Calu3 (cell line): ENCODE measurements around the gene PHLDB3. TPM values are rescaled to one million over a fixed set of nuclear protein-coding genes. Genes with fewer than 3 reads are reported as not detected.

Source experiments
- BruUV-seq: library from RNA; stranded (reverse); fragments of 400-500 nt; replicated peaks from 2 replicates; lab custom pipeline; 2021; lab: Mats Ljungman, UMichigan
- CTCF ChIA-PET: fragments of 300-600 bp; sonication (Branson Sonifier 250); formaldehyde crosslinking; loops from one replicate; lab custom pipeline; 2022; ENCODE audit warnings: antibody characterized with exemption; lab: Charles Lee
- DNase-seq: peaks from one replicate; pipeline ENCODE4 v3.0.0; 2022
- H3K27ac Mint-ChIP-seq: one replicate; pipeline ENCODE4 v1.8.0; 2022; ENCODE audit warnings: mixed read lengths; ENCODE audit not compliant: unreplicated experiment
- H3K27me3 Mint-ChIP-seq: one replicate; pipeline ENCODE4 v1.8.0; 2022; ENCODE audit warnings: mixed read lengths; ENCODE audit not compliant: unreplicated experiment
- H3K36me3 Mint-ChIP-seq: one replicate; pipeline ENCODE4 v1.8.0; 2022; ENCODE audit warnings: mild to moderate bottlenecking, moderate library complexity, mixed read lengths; ENCODE audit not compliant: insufficient read depth, unreplicated experiment
- H3K4me1 Mint-ChIP-seq: one replicate; pipeline ENCODE4 v1.8.0; 2022; ENCODE audit warnings: mild to moderate bottlenecking, low read depth, mixed read lengths; ENCODE audit not compliant: unreplicated experiment
- H3K4me3 Mint-ChIP-seq: one replicate; pipeline ENCODE4 v1.8.0; 2022; ENCODE audit warnings: mild to moderate bottlenecking, low read depth, moderate library complexity, mixed read lengths; ENCODE audit not compliant: unreplicated experiment
- H3K9me3 Mint-ChIP-seq: one replicate; pipeline ENCODE4 v1.8.0; 2022; ENCODE audit warnings: low read depth, mixed read lengths; ENCODE audit not compliant: unreplicated experiment
- intact Hi-C: fragments of 100-400 bp; cut with micrococcal nuclease; formaldehyde crosslinking; loops from one replicate; pipeline ENCODE4 v1.10.0; 2022; ENCODE audit not compliant: unreplicated experiment
- total RNA-seq: library from RNA; stranded (reverse); gene quantifications from 2 replicates; pipeline ENCODE4 v1.2.3, GENCODE V29; 2022
- TF ChIP-seq, protein P1 (sequence below): fragments of 200-600 bp; IDR thresholded peaks from one replicate; pipeline ENCODE4 v1.8.0; 2022; ENCODE audit warnings: antibody characterized with exemption; ENCODE audit not compliant: unreplicated experiment

PHLDB3 gene
- total RNA-seq, 1 experiment from 2014 or later, result 24.7 TPM

DNA sequence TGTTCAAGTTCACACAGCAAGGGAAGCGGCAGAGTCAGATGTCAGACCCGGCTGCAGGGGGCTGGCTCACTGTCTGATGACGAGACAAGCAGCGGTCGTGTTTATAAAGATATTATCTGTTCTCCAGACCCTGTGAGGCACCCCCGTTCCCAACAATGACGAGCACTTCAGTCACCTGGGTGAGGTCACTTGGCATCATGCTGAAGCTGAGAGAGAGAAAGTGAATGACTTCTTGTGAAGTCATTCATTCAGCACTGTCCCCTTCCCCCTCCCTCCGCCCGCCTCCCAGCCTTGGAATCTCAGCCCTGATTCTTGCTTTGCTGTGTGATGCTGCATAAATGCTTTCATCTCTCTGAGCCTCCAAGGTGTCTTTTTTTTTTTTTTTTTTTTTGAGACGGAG, 34.3 kb downstream of the PHLDB3 start:
- CTCF ChIA-PET, result interaction anchor here (0.6 kb wide), 1 partner anchor 10 kb away, joined by 5 read pairs; no protein-coding TSS in a partner anchor
- no peaks in the 10 kb centered on the region for H3K27me3 Mint-ChIP-seq
- TF ChIP-seq, protein P1, sequence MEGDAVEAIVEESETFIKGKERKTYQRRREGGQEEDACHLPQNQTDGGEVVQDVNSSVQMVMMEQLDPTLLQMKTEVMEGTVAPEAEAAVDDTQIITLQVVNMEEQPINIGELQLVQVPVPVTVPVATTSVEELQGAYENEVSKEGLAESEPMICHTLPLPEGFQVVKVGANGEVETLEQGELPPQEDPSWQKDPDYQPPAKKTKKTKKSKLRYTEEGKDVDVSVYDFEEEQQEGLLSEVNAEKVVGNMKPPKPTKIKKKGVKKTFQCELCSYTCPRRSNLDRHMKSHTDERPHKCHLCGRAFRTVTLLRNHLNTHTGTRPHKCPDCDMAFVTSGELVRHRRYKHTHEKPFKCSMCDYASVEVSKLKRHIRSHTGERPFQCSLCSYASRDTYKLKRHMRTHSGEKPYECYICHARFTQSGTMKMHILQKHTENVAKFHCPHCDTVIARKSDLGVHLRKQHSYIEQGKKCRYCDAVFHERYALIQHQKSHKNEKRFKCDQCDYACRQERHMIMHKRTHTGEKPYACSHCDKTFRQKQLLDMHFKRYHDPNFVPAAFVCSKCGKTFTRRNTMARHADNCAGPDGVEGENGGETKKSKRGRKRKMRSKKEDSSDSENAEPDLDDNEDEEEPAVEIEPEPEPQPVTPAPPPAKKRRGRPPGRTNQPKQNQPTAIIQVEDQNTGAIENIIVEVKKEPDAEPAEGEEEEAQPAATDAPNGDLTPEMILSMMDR, result no peak
- DNase-seq, result no peak
- peaks cover 33% of the 10 kb centered on the region for H3K36me3 Mint-ChIP-seq
- H3K4me3 Mint-ChIP-seq, result no peak overlapping the region
- H3K4me1 Mint-ChIP-seq, result peaks cover 49% of the 10 kb centered on the region
- no peak overlapping the region for H3K27ac Mint-ChIP-seq
- BruUV-seq, result no TSS peak
- H3K9me3 Mint-ChIP-seq, result no peaks in the 10 kb centered on the region
- intact Hi-C loops, result no loop called here

DNA sequence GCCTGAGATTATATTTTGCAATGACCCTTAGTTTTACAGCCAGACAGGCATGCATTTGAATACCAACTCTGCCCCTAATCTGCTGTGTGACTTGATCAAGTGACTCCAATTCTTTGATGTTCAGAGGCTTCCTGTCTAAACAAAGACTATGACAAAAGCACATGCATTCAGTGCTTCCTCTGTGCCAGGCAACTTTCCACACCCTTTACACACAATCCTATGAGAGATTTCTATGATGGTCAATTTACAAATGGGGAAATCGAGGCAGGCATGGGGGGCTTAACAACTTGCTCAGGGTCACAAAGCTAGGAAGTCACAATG, 35.4 kb downstream of the PHLDB3 start:
- Mint-ChIP-seq H3K27ac (no peak overlapping the region), H3K9me3 (no peaks in the 10 kb centered on the region), H3K27me3 (no peaks in the 10 kb centered on the region), H3K4me3 (no peak overlapping the region), H3K4me1 (peaks cover 50% of the 10 kb centered on the region), H3K36me3 (peaks cover 35% of the 10 kb centered on the region)
- intact Hi-C loops, result no loop called here
- no TSS peak for BruUV-seq
- no peak for DNase-seq
- CTCF ChIA-PET, result no interaction called here
- TF ChIP-seq, protein P1, result no peak

DNA sequence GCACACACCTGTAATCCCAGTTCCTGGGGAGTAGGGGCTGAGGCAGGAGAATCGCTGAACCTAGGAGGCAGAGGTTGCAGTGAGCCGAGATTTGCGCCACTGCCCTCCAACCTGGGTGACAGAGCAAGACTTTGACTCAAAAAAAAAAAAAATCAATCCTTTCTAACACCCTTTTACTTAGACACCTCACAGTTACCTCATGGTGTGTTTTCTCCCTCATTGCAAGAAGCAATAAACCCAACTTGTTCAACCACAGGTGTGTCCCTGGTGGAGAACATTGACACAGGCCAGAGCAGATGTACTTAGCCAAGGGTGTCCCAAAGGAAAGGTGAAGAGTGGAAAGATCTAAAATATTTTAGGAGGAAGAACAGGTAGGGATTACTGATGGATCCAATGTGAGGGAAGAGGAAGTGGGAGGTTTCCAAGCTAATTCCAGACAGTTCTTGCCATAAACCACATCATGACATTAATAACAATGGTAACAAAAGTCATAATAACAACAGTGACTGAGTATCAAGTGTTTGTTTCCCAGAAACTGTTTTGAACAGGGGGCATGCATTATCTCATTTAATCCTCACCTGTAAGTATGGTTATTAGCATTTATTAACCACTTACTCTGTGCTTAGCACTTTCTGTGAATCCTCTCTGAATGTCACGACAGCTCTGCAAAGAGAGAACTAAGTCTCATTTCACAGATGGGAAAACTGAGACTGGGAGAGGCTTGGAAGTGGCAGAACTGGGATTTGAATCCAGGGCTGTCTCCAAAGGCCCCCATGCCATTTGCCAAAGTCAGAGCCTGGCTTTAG, 36.0 kb downstream of the PHLDB3 start:
- DNase-seq, result no peak
- intact Hi-C loops, result no loop called here
- TF ChIP-seq, protein P1, result no peak
- H3K27me3 Mint-ChIP-seq, result no peaks in the 10 kb centered on the region
- CTCF ChIA-PET, result interaction anchor here (0.8 to 1.2 kb wide), 2 partner anchors 35 to 43 kb away, joined by 3 read pairs; no protein-coding TSS in a partner anchor
- no TSS peak for BruUV-seq
- H3K27ac Mint-ChIP-seq, result peak overlapping the region; percentile 80
- H3K9me3 Mint-ChIP-seq, result no peaks in the 10 kb centered on the region
- peak overlapping the region; percentile 24 for H3K4me3 Mint-ChIP-seq
- peaks cover 49% of the 10 kb centered on the region for H3K4me1 Mint-ChIP-seq
- peaks cover 35% of the 10 kb centered on the region for H3K36me3 Mint-ChIP-seq

DNA sequence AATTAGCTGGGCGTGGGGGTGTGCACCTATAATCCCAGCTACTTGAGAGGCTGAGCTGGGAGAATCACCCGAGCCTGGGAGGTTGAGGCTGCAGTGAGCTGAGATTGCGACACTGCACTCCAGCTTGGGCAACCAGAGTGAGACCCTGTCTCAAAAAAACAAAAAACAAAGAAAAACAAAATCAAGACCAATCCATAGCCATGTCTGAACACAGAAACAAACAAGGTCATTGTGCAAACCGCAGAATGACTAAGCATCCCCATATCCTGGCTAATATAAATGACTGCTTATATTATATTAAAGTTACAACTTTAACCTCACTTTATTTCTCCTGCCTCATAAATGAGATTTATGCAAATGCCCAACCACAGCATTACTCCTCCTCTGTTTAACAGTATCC, 36.8 kb downstream of the PHLDB3 start:
- Mint-ChIP-seq H3K27ac (peak overlapping the region; percentile 80), H3K27me3 (no peaks in the 10 kb centered on the region), H3K4me3 (peak overlapping the region; percentile 24), H3K4me1 (peaks cover 49% of the 10 kb centered on the region), H3K9me3 (no peaks in the 10 kb centered on the region), H3K36me3 (peaks cover 36% of the 10 kb centered on the region)
- intact Hi-C loops, result no loop called here
- CTCF ChIA-PET, result interaction anchor here (0.8 to 1.2 kb wide), 2 partner anchors 36 to 42 kb away, joined by 3 read pairs; no protein-coding TSS in a partner anchor
- peak; percentile 28 for DNase-seq
- no TSS peak for BruUV-seq
- TF ChIP-seq, protein P1, result no peak
